ENCODE results near the gene ARHGEF10L.

Gene ARHGEF10L

DNA sequence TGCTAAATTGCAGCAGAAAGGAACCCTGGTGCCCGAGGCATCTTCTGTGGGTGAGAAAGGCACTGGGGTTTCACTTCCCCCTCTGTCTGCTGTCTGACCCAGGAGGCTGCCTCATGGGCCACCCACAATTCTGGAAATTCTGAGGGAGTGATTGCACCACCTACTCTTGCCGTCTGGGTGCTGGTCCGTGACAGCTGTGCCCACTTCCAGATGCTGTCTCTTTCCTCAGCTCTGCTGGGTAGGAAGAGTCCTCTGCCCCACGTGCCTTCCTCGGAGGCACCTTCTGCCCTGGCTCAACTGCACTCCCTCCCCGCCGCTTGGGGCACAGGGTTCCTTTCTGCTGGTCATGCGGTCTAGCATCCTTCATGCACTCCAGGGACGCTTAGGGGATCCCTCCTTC is 96.3 kb downstream of the ARHGEF10L start:
- no peak for DNase-seq (ENCODE audit: low read depth)

DNA sequence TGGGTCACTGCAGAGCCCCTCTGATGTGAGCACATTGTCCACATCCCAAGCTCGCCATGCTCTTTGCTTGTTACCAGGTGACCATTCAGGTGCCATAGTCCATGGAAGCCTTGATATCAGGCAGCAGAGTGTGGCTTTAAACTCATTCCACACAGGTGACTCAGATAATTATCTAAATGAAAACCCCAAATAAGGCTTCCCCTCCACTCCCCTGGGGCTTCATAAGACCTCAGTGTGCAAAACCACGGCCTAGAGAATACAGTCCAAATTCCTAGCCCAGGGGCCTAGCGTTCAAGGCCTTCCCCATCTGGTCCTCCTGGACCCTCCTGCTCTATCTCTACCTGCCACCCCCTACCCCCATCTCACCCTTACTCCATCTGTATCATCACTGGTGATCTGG is 97.1 kb downstream of the ARHGEF10L start:
- DNase-seq (ENCODE audit: low read depth): no peak

DNA sequence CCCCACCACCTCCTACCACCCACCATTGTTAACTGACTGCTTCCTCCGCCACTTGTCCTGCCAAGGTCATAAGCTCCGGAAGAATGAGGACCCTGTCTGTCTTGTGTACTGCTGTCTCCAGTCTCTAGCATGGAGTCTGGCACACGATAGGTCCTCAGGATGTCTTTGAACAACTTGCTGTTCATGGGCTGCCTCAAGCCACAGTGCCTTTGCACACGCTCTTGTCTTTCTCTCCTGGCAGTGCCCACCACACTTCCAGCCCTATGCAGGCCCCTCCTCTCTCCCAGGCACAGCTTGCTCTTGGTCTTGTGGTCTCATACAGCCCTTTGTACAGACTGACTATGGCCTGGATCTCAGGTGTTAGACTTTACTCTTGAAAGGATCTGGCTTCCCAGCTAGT is 97.6 kb downstream of the ARHGEF10L start:
- no peak for DNase-seq (ENCODE audit: low read depth)

DNA sequence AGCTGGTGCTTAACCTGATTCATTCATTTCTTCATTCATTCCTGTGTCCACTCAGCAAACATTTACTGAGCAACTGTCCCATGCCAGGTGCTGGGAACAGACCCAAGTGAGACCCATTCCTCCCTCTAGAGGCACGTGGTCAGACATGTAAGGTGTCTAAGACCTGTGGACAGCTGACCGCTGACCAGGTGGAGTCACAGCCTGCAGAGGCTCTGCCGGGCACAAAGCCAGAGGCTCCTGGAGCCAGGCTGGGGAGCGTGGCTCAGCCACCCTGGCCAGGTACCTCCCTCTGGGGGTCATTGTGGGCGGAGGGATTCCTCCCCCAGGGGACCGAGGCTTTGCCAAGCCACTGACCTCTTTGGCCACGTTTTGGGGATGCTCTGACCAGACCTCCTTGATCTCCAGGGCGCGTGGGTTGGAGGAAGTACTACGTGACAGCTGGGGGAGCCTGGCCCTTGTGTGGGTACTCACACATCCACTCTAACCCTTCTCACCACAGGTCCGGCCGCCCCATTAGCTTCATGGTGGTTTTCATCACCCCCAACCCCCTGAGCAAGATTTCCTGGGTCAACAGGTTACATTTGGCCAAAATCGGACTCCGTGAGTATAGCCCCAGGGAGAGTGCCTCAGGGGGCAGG is 100.3 kb downstream of the ARHGEF10L start:
- no peak for DNase-seq (ENCODE audit: low read depth)

DNA sequence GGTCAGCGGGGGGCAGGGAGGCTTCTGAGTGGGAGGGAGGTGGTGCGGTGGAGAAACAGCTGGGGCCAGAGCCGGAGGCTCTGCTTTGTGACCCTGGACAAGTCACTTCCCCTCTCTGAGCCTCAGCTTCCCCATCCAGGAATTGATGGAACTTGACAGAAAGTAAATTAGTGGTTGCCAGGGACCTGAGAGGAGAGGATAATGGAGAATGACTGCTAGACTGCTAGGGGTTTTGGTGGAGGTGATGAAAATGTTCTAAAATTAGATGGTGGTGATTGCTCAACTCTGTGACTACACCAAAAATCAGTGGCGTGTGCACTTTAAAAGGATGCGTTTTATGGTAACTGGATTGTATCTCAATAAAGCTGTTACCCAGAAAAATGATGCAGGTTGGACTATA is 100.9 kb downstream of the ARHGEF10L start:
- DNase-seq (ENCODE audit: low read depth): no peak

DNA sequence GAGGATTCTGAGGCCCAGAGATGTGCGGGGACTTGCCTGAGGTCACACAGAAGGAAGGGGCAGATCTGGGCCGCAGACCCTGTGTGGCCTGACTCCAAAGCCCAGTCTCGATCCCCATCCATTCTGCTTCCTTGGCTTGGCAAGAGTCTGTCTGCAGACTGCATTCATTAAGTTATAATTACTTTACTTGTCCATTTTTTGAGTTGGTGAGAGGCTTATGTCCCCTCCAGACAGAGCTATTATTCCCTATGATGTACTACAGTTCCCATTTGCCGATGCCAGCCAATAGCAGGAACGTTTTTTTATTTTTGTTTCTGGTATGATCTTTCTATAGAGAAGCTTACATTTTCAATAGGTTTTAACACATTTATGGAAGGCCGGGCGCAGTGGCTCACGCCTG is 101.5 kb downstream of the ARHGEF10L start:
- no peak for DNase-seq (ENCODE audit: low read depth)

DNA sequence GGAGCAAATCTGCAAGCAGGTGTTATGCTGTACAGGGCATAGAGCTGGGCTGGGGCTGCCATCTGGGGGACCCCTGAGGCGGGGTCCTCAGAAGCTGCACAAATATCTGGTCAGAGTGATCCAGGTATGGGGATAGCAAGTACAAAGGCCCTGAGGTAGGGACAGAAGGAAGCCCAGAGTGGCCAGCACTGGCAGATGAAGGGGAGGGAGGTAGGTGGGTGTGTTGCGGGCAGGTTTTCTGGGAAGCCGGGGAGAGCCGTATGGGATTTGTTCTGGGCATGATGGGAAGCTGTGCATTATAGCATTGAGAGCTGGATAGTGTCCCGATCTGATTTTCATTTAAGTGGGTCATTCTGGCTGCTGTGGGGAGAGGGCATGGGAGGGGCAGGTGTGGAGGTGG is 102.7 kb downstream of the ARHGEF10L start:
- DNase-seq (ENCODE audit: low read depth): no peak

DNA sequence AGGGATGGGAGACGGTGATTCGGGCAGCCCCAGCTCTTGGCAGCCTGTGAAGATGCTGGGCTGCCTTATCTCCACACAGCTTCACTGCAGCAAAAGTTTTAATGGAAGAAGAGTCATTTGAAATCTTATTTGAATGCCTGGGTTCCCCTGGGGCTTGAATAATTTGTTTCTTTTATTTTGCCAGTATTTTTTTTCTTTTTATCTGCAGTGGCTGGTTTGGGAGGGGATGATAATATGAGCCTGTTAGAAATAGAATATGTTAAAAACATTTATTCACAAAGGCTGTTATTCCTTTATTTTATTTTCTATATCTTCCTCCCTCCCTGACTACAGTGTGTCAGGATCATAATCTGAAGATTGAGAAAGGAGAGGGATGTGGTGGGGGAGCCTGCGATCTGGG is 103.4 kb downstream of the ARHGEF10L start:
- no peak for DNase-seq (ENCODE audit: low read depth)

DNA sequence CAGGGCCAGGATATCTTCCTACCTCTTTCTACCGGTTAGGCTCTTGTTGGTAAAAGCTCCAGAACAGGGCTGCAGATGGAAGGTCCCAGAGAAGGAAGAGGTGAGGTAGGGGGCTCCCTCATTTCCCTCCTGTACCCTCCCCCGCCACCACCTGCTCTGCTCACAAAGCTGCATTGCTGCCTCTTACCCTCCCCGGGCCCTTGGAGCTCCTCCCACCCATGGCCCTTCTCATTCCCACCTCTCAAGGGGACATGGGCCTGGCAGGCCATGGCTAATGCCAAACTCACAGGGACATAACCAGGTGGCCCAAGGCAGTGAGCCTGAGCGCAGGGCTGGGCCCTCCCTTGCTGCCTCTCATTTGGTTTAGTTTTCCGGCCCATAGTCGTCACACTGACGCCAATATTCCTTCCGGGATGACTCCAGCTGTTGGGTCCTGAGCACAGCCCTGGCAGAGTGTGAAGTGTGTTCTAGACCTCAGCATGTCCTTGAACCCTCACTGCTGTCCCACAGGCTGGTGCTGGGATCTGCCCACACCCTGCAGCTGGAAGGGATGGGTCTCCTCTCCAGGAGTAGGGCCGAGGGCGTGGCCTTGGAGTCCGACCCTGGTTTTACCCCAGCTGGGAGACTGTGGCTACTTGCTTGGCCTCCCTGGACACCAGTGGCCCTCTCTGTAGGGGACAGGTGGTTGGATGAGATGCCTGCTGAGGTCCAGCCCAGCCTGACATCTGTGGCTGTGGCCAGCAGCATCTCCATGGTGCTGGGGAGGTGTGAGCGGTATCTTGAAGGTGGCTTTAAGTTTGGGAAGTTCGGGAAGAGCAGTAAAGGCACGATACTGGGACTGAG is 104.6 kb downstream of the ARHGEF10L start:
- DNase-seq (ENCODE audit: low read depth): no peak

DNA sequence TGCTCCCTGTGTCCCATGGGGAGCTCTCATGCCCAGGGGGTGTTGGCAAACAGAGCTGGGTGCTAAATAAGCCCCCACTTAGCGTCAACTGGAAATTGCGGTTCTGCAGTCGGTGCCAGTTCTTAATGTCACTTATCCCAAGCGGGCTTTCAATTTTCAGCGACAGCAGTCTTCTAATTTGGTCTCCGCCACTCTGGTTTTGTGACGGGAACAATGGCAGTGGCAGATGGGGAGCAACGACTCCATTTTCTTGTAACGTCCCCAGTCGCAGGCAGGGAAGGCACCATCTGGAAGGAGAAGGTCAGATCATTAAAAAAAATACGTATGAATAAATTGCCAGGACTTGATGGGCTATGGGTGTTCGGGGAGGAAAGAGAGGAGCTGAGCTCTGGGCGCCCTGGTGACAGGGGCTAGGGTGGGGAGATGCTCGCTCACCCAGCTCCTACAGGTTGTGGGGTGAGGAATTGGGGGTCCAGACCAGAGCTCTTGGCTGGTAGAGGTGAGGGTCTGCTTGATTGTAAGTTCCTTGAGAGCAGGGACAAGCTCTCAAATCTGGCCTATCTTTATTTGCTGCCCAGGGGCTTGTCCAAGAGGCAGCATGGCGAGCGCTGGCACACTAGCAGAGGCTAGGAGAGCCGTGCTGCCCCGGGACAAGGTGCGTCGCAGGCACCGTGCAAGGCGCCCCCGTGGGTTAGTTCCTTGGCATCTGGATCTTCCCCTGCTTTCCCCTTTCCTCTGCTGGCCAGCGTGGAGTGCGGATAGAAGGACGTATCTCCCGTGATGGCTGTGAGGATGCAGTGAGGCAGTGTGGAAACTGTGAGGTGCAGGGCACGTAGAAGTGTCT is 105.8 kb downstream of the ARHGEF10L start:
- no peak for DNase-seq (ENCODE audit: low read depth)

DNA sequence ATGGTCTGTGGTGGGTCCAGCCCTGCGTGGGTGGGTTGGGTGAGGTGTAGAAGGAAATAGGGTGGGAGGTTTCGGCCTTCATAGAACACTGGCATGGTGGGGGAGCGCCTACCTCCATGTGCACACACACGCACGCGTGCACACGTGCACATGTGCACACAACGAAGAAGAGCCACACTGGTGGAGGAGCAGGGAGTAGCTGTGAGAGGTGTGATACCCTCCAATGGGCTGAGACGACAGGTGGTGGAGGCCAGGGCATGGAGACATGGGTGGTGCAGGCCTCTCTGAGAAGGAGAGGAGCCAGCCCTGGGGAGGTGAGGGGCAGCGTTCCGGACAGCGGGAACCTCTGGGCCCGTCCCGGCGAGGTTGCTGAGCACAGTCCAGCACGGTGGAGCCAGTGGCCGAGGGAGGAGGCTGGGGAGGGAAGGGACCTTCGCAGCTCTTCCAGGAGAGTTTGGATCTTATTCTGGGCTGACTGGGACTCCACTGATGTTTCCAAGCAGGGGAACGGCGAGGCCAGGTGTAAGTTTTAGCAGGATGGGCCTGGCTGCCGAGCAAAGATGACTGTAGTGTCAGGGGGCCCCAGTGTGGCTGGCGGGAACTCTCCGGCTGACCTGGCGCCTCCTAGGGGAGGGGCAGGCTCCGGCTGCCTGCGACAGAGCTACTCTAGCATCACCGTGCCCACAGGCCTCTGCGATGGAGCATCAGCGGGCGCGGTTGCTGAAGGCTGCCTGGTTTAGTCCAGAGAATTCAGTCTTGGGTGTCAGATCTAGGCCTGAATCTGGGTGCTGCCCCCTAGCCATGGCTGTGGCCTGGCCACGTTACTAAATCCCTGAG is 107.2 kb downstream of the ARHGEF10L start:
- no peak for DNase-seq (ENCODE audit: low read depth)

DNA sequence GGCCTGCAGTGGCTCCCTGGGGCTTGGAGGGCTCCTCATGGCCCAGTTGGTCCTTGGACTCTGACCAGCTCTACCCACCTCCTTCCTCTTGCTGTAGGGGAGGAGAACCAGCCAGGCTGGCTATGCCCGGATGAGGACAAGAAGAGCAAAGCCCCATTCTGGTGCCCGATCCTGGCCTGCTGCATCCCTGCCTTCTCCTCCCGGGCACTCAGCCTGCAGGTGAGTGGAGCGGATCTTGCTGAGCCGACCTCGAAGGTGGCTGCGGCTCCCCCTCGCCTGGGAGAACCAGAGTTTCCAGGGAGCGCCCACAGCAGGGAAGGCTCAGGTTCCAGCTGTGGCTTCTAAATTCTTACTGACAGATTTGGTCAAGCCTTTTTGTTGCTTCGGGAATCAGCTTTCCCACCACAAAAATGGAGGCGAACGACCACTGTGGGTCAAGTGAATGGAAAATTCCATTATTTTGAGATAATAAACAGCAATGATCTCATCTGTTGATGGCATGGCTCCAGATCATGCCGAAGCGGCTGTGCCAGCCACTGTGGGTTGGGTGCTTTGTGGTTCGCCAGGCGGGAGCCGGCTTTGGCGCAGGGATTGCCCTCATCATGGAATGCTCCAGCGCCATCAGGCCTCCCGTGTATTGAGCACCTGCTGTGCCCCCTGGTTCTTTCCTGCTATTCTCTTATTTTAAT is 109.1 kb downstream of the ARHGEF10L start:
- DNase-seq (ENCODE audit: low read depth): no peak

DNA sequence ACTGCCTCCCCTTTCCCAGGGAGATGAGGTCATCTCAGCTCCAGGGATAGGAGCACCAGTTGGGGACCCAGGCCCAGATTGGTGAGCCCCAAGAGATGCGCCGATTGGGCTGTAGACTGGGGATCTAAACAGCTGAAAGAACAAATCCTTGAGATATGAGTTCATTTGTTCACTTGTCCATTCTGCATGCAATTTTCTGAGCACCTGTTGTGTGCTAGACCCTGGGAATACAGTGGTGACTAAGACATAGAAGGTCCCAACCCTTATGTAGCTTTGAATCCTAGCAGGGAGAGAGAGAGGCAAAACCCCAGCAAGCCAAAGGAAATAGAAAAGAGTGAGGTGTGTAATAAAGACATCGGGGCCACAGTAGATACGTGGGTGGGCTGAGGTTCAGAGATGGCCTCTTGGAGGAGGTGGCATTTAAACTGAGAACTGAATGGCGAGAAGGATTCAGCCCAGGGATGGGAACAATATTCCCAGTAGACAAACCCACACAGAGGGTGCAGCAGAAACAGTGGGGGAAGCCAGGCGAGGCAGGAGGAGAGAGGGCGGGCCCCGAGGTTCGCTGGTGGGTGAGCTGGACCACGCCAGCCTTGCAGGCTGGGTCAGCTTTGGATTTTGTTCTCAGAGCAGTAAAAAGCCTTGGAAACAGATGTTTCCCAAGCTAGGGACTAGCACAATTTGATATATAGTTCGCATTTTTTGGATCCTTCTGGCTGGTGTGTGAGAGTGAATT is 110.0 kb downstream of the ARHGEF10L start:
- no peak for DNase-seq (ENCODE audit: low read depth)

DNA sequence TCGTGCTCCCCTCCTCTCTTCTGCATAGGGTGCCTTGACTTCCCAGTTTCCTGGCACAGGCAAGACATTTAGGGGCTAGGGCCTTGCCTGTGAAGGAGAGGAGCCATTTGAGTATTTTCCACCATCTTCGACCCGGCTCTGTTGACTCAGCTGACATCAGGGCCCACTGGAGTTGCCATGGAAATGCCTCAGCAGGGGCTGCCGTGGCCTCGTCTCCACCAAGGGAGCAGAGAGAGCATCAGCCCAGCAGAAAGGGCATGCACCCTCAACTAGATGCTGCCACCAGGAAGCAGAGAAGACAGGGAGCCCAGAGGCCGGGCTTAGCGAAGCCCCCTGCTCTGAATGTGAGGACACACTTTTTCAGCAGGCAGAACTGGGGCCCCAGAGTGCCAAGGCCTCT is 113.8 kb downstream of the ARHGEF10L start:
- DNase-seq (ENCODE audit: low read depth): no peak

DNA sequence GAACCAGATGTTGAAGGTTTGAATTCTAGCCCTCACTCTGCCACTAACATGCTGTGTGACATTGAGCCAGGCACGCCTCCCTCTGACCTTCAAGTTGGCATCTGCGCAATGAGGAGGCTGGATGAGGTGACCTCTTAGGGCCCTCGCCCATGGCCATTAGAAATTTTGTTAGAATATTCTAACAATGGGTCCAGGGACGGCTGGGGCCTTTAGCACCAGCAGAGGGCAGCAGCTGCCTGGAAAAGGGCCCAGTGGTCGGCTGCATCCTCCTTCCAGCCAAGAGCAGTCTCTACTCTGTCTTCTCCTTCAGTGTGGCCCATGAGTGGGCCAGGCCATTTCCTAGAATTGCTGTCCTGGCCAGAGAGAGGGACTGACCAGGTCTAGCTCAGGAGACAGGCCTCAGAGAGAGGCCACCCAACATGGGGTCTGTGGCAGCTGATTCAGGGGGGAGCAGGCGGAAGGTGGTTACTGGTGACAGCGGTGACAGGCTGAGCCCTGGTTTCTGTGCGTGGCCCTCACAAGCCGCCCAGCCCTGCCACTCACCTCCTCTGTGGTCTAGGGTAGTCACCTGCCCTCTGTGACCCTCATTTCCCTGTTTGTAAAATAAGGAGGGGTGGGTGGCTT is 114.3 kb downstream of the ARHGEF10L start:
- no peak for DNase-seq (ENCODE audit: low read depth)

DNA sequence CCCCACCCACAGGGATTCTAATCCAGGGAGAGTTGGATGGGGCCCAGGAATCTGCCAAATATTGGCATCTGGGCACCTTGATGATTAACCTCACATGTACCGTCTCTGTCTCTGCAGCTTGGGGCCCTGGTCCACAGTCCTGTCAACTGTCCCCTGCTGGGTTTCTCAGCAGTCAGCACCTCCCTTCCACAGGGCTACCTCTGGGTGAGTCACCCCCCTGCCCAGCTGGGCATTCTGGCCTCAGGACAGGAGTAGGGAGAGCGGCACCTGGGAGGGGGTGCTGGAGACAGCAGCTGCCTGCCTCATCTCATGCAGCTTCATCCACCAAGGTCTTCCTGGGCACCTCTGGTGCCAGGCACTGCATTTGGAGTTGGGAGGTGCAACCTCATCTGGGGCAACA is 115.0 kb downstream of the ARHGEF10L start:
- DNase-seq (ENCODE audit: low read depth): no peak

DNA sequence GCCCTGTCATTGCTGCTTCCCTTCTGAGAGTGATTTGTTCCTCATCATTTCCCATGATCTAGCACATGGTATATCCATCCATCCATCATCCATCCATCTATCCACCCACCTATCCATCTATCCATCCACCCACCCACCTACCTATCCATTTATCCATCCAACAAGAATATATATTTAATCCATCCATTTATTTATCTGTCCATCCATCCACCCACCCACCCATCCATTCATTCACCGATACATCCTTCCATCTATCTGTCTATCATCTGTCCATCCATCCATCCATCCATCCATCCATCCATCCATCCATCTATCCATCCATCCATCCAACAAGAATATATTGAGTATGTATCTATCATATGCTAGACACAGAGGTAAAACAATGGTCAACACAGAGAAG is 115.7 kb downstream of the ARHGEF10L start:
- DNase-seq (ENCODE audit: low read depth): no peak

DNA sequence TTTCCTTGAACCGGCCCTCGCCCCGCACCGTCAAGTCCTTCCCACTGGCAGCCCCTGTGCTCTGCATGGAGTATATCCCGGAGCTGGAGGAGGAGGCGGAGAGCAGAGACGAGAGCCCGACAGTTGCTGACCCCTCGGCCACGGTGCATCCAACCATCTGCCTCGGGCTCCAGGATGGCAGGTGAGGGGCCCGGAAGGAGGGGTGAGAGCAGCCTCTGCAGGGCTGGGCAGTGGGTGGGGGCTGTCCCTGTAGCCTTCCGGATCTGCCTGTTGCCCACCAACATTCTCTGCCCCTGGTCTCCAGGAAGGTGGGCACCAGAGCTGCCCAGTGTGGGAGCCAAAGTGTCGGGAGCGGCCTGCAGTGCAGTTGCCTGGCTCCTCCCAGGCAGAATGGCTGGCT is 116.4 kb downstream of the ARHGEF10L start:
- no peak for DNase-seq (ENCODE audit: low read depth)

DNA sequence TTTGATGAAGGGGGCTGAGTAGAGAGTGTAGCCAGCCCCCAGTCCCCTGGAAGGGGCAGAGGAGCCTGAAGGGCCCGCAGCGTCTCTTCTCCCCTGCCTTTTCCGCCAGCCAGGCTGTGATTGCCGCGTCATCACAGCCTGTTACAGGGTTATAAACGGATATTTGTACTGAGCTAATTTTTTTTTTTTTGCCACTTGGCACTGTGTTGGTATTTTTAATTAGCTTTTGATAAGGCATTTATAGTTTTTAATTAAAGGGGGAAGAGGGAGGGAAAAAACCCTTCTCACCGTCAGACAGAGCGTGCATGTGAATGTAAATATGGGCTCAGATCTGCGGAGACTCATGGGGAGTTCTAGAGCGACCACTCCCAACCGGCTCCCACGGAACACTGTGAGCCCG is 117.9 kb downstream of the ARHGEF10L start:
- DNase-seq (ENCODE audit: low read depth): no peak

DNA sequence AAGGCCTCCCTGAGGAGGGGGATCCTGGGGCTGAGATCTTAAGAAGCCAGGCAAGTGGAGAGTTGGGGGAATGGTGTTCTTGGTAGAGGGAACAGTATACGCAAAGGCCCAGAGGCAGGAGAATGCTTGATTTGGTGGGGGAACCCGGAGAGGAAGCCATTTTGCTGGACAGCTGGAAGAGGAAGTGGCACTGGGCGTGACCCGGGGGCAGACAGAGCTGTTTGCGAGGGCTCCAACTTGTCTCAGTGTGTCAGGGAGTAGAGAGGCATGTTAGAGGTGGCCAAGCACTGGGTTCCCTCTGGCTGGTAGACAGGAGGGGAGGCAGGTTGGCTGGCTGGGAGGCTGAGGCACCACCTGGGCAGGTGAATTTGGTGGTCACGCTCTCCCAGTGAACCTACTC is 119.3 kb downstream of the ARHGEF10L start:
- DNase-seq (ENCODE audit: low read depth): no peak

Measured in activated T-helper 1 cell treated with Interleukin-2 at 50 U/mL for 16 hours (primary cell).